GM20000 (cell line): Measurements from ENCODE around the gene PSORS1C1.
A peak's percentile ranks its signal among the peaks of the same experiment; 100 is the strongest.
"Not testable (repeated sequence)": the region's sequence is repeated elsewhere in the genome, so short reads cannot be mapped to it uniquely, and the experiment has no call there.

Experiments used
- DNase-seq: peaks from one replicate; pipeline ENCODE4 v3.0.0; 2012; ENCODE audit warnings: low spot score
- TF ChIP-seq, protein P1 (sequence below): IDR thresholded peaks from 2 replicates; pipeline ENCODE4 v1.5.1; 2012; ENCODE audit warnings: mild to moderate bottlenecking, control low read depth; ENCODE audit errors: extremely low read depth, missing control alignments

PSORS1C1 gene

DNA sequence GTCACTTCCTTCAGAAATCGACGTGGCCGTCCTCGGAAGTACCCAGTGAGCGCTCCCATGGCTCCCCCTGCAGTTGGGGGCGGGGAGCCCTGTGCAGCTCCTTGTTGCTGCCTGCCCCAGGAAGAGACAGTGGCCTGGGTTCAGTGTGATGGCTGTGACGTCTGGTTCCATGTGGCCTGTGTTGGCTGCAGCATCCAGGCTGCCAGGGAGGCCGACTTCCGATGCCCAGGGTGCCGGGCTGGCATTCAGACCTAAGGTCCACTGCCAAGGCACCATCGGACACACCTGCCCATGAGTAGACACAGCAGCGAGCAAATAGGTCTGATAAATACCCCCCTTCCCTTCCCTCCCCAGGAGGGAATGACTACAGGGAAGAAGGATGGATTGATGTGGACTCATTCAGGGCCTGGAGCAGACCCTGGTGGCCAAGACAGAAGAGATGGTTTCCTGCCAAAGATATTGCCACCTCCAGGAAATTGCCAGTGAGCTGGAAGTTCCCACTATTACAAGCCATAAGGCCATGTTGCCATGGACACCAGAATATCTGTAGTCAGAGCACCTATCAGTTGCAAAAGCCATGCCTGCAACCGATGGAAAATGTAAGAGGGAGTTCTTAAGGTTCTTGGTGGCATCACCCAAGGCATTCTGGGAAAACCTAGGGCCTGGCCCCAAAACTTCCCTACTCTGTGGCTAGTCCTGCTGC lies 48.0 kb downstream of the PSORS1C1 start:
- TF ChIP-seq, protein P1, sequence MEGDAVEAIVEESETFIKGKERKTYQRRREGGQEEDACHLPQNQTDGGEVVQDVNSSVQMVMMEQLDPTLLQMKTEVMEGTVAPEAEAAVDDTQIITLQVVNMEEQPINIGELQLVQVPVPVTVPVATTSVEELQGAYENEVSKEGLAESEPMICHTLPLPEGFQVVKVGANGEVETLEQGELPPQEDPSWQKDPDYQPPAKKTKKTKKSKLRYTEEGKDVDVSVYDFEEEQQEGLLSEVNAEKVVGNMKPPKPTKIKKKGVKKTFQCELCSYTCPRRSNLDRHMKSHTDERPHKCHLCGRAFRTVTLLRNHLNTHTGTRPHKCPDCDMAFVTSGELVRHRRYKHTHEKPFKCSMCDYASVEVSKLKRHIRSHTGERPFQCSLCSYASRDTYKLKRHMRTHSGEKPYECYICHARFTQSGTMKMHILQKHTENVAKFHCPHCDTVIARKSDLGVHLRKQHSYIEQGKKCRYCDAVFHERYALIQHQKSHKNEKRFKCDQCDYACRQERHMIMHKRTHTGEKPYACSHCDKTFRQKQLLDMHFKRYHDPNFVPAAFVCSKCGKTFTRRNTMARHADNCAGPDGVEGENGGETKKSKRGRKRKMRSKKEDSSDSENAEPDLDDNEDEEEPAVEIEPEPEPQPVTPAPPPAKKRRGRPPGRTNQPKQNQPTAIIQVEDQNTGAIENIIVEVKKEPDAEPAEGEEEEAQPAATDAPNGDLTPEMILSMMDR = no peak
- no peak for DNase-seq

DNA sequence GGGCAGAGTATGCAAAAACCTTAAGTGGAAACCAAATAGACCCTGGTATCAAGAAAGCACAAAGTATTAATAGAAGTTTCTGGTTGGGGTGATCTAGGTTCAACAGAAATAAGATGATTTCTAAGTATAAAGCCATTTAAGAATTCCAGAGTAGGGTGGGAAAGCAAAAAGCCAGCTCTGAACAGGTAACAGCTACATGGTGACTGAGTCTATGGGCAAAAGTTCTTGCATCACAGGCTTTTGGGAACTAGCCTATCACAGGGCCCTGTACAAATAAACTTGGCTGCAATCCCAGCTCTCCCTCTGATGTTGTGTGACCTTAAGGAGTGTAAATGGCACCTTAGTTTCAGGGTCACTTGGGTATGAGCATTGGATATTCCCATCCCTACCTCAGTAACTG lies 49.3 kb downstream of the PSORS1C1 start:
- DNase-seq = no peak
- TF ChIP-seq, protein P1 = no peak

DNA sequence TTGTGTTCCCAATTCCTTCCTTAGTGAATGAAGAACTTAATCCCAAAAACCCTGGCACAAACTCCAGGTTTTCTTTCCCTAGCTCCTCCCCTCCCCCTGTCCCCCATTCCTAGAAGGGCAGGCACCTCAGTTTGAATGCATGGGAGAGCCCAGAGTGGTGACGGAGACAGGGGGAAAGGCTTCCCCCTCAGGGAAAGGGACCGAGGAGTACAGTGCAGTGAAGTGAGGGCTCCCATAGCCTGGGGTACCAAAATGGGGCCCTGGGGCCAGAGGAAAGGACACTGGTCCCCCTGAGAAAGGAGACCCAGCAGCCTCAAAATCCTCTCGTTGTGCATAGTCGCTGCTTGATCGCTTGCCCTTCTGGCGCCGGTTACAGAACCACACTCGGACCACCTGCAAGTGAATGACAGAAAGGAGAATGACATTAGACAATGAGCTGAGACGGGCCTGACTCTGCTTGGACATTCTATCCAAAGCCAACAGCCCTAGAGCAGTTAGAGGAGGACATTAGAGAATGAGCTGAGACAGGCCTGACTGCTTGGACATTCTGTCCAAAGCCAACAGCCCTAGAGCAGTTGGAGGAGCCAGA lies 50.0 kb downstream of the PSORS1C1 start:
- DNase-seq = not testable (repeated sequence)

DNA sequence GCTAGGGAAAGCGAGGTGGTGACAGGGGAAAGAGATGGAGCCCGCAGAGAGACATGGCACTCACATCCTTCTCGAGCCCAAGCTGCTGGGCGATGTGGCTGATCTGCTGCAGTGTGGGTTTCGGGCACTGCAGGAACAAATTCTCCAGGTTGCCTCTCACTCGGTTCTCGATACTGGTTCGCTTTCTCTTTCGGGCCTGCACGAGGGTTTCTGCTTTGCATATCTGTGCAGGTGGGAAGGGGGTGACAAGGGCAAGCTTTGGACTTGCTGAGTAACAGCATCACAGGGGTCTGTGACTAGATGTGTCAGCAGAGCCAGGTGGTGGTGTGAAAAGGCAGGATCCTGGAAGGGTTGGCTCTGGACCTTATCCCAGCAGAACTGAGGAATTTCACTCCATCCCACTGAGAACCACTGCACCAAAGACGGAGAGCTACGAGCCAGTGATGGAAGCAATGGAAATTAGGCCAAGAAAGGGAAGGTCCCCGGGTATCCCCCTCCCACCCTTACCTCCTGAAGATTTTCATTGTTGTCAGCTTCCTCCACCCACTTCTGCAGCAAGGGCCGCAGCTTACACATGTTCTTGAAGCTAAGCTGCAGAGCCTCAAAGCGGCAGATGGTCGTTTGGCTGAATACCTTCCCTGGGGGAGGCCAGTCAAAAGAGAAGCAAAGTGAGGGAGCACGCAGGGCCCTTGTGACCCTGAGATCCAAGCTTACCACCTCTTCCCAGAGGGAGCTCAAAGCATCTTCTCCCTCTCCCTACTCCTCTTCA lies 50.6 kb downstream of the PSORS1C1 start:
- DNase-seq = peak; percentile 74

DNA sequence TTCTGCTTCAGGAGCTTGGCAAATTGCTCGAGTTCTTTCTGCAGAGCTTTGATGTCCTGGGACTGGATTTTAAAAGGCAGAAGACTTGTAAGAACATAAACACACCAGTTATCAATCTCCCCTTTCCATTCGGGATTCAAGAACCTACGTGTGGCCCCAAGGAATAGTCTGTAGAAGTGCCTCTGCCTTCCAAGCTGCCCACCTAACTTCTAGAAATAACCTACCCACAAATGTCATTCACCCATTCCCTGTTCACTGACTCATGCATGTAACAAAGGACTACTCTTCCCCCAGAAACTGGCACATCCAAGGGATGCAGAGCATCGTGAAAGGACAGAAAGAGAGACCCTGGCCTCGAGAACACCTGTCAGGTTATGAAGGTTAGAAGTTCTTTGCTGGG lies 51.4 kb downstream of the PSORS1C1 start:
- DNase-seq = no peak
- TF ChIP-seq, protein P1 = no peak

DNA sequence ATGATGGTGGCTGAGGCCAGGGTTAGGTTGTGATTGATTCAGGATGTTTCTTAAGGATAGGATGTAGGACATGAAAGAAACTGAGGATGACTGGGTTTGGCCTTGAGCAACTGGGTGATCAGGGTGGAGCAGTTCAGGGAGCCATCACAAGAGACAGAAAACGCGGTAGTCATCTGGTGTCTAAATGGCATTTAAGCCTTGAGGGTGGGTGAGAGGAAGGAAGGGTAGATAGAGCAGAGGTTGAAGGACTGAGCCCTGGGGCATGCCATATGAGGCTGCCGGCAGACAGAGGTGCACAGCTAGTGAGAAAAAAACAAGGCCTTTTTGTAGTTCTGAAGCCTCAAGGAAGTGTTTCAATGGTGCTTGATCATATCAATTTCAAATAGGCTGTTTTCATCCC lies 54.0 kb downstream of the PSORS1C1 start:
- TF ChIP-seq, protein P1 = no peak
- no peak for DNase-seq

DNA sequence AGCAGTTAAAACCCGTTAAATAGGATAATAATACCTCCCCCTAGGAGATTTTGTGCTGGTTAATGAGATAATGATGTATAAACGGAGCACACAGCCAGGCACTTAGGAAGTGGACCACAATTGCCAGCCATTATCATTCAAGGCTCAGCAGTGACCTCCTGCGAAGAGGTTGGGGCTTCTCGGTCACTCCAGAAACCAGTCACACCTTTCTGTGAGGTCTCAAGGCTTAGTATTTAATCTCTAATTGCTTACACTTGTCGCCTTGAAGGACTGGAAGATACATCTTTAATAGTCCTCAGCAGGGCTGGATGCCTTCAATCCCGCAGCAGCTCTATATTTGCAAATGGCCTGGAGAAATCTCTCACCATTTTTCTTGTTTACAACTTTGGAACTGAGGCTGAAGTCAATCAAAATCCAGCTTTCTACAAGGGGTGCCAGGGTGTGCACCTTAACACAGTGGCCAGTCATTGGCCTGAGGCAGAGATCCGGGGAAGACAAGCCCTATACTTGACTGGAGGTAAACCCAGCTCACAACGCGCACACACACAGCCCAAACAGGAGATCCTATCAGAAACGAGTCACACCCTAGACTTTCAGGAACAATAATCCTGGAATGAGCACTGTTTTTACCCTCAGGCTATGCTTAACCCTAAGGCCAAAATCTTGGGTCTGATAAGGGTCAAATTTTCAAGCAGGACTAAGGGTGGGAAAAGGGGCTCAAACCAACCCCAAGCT lies 54.7 kb downstream of the PSORS1C1 start:
- TF ChIP-seq, protein P1 = no peak
- no peak for DNase-seq

DNA sequence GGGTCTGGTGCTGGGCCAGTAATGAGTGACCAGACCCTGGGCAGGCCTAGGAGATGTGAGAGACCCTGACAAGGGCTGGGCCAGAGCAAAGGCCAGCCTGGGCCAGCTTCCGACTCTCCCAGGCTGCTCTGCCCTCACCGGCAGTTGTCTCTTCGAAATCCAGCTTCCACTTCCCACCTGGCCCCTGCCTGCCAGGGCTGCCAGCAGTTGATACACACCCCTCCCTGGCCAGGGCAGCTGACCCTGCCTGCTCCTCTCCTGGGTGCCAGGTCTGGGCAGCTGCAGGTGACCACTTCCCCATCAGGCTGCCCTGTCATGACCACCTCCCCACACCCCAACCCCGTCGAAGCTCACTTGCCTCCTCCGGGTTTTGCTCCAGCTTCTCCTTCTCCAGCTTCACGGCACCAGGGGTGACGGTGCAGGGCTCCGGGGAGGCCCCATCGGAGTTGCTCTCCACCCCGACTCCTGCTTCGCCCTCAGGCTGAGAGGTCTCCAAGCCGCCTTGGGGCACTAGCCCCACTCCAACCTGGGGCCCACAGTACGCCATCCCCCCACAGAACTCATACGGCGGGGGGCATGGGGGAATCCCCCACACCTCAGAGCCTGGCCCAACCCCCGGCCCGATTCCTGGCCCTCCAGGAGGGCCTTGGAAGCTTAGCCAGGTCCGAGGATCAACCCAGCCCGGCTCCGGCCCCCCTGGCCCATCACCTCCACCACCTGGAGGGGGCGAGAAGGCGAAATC lies 55.4 kb downstream of the PSORS1C1 start:
- not testable (repeated sequence) for DNase-seq
